ENCODE measurements around the gene RAB26. TPM values are rescaled to one million over a fixed set of nuclear protein-coding genes. Genes with fewer than 3 reads are reported as not detected.
A peak's percentile ranks its signal among the peaks of the same experiment; 100 is the strongest.

Gene RAB26
- total and polyA plus RNA-seq, 5 experiments from 2014 or later = 0.27 to 1.2 (median 0.94) TPM; not detected in 2

DNA sequence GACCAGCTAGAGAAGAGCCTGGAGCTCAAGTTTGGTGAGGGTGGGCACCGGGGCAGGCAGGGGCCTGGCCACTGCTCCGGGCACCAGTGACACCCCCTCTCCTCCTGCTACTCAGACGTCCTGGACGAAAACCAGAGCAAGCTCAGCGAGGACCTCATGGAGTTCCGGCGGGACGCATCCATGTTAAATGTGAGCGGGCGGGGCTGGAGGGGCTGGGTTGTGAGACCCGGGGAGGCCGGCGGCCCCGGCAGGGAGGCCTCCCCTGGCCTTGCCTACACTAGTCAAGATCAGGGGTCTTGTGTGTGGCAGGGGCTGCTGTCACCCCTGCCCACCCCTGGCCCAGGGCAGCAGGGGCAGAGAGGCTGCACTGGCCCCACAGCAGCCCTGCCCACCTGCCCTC is 24.9 kb downstream of the RAB26 start:
- DNase-seq (no peak), ATAC-seq (no peak)
- Mint-ChIP-seq H3K9me3 (no peaks in the 10 kb centered on the region), H3K27ac (no peak overlapping the region), H3K36me3 (peaks cover 0 to 18% (median 1%) of the 10 kb centered on the region in 3 donors), H3K27me3 (no peaks in the 10 kb centered on the region), H3K4me3 (no peak overlapping the region), H3K4me1 (no peaks in the 10 kb centered on the region)
- POLR2A ChIA-PET = no interaction called here

- Mint-ChIP-seq H3K27ac (no peak overlapping the region), H3K36me3 (peaks cover 0 to 18% (median 1%) of the 10 kb centered on the region in 3 donors), H3K27me3 (no peaks in the 10 kb centered on the region), H3K4me1 (no peaks in the 10 kb centered on the region), H3K4me3 (no peak overlapping the region), H3K9me3 (no peaks in the 10 kb centered on the region)
- DNase-seq = no peak
- POLR2A ChIA-PET = interaction anchor here (1.2 kb wide), 1 partner anchor 19 kb away, joined by 3 read pairs; the partner anchor contains the start of gene TRAF7
- no peak for ATAC-seq
These were observed 25.5 kb downstream of the RAB26 start for GRCh38 chr16:2173916-2174315.

DNA sequence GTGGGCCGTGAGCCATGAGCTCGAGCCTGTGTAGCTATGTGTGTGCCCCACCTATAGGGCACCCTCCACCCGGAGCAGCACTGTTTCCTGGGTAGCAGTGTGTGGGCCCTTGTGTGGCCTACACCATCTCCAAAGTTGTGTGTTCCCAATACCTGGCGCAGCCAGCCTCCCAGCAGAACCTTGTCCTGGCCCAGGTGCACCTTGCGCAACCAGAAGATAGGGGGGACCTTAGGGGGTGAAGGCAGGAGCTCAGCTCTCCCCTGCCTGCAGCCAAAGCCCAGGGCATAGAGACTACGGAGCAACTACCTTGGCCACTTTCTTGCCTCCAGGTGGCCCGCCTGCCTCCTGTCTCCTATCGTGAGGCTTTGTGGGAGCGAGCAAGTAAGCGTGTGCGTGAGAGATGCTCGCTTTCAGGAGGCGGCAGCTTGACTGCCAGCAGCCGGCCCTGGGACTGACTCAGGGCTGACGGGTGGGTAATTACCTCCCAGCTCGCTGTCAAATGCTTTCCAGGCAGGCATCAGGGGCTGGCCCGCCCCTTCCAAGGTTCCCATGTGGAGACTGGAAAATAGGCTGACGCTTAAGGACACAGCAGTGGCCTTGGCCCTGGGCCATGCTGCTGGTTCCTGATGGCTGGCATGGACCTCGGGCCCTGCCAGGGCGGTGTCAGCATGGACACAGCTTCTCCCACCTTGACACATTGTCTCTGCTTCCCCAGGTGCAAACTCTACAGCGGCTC is 26.1 kb downstream of the RAB26 start:
- H3K4me1 Mint-ChIP-seq = no peaks in the 10 kb centered on the region

GRCh38 chr16:2175454-2175853 is 27.0 kb downstream of the RAB26 start:
- POLR2A ChIA-PET = no interaction called here
- no peaks in the 10 kb centered on the region for H3K4me1 Mint-ChIP-seq
- H3K27ac Mint-ChIP-seq = peak overlapping the region in 1 of 10 donors; percentile 29
- no peak overlapping the region for H3K4me3 Mint-ChIP-seq
- DNase-seq (no peak), ATAC-seq (no peak)
- H3K36me3 Mint-ChIP-seq = peaks cover 0 to 18% (median 1%) of the 10 kb centered on the region in 3 donors
- no peaks in the 10 kb centered on the region for H3K27me3 Mint-ChIP-seq
- no peaks in the 10 kb centered on the region for H3K9me3 Mint-ChIP-seq

More for the DNA sequence above, 26.1 kb downstream of the RAB26 start:
- no peak overlapping the region for H3K4me3 Mint-ChIP-seq
- H3K36me3 Mint-ChIP-seq = peaks cover 0 to 18% (median 1%) of the 10 kb centered on the region in 3 donors
- H3K27me3 Mint-ChIP-seq = no peaks in the 10 kb centered on the region
- ATAC-seq (no peak), DNase-seq (no peak)
- no peak overlapping the region for H3K27ac Mint-ChIP-seq
- H3K9me3 Mint-ChIP-seq = no peaks in the 10 kb centered on the region
- POLR2A ChIA-PET = interaction anchor here (1.2 kb wide), 1 partner anchor 19 kb away, joined by 3 read pairs; the partner anchor contains the start of gene TRAF7

DNA sequence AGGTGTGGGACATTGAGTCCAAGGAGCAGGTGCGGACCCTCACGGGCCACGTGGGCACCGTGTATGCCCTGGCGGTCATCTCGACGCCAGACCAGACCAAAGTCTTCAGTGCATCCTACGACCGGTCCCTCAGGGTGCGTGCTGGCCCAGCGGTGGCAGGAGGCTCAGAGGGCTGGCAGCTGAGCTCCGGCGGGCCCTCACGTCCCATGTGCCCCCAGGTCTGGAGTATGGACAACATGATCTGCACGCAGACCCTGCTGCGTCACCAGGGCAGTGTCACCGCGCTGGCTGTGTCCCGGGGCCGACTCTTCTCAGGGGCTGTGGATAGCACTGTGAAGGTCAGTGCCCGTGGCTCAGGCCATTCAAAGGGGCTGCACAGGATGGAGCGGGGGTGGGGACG is 27.6 kb downstream of the RAB26 start:
- Mint-ChIP-seq H3K27ac (no peak overlapping the region), H3K27me3 (no peaks in the 10 kb centered on the region), H3K4me3 (no peak overlapping the region), H3K4me1 (no peaks in the 10 kb centered on the region), H3K9me3 (no peaks in the 10 kb centered on the region), H3K36me3 (peaks cover 0 to 18% (median 1%) of the 10 kb centered on the region in 3 donors)
- POLR2A ChIA-PET = no interaction called here
- no peak for DNase-seq
- no peak for ATAC-seq

GRCh38 chr16:2177101-2177500 is 28.7 kb downstream of the RAB26 start:
- DNase-seq (no peak), ATAC-seq (no peak)
- Mint-ChIP-seq H3K4me3 (no peak overlapping the region), H3K9me3 (no peaks in the 10 kb centered on the region), H3K4me1 (peaks cover 0 to 3% (median 0%) of the 10 kb centered on the region in 4 donors), H3K27ac (no peak overlapping the region), H3K36me3 (peaks cover 0 to 18% (median 1%) of the 10 kb centered on the region in 3 donors), H3K27me3 (no peaks in the 10 kb centered on the region)
- POLR2A ChIA-PET = no interaction called here

DNA sequence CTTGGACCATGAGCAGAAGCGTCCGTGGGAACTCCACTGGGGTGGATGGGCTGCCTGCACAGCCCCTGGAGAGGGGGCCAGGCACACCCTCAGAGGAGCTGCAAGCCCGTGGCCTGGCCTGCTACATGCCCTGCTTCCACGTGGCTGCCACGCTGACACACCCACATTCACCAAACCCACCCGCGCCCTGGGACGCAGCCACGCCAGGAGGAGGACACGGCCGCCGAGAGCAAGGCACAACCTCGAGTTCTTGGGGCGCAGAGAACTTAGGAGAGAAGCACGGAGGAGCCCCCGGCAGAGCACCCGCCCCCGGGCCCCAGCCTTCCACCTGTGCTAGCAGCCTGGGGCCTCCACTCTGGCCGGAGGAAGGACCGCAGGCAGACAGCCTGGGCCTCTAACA is 29.1 kb downstream of the RAB26 start:
- Mint-ChIP-seq H3K27me3 (no peaks in the 10 kb centered on the region), H3K36me3 (peaks cover 0 to 18% (median 1%) of the 10 kb centered on the region in 3 donors), H3K4me3 (no peak overlapping the region), H3K27ac (no peak overlapping the region), H3K9me3 (no peaks in the 10 kb centered on the region), H3K4me1 (peaks cover 0 to 6% (median under 1%) of the 10 kb centered on the region in 4 donors)
- POLR2A ChIA-PET = no interaction called here
- ATAC-seq (no peak), DNase-seq (no peak)

DNA sequence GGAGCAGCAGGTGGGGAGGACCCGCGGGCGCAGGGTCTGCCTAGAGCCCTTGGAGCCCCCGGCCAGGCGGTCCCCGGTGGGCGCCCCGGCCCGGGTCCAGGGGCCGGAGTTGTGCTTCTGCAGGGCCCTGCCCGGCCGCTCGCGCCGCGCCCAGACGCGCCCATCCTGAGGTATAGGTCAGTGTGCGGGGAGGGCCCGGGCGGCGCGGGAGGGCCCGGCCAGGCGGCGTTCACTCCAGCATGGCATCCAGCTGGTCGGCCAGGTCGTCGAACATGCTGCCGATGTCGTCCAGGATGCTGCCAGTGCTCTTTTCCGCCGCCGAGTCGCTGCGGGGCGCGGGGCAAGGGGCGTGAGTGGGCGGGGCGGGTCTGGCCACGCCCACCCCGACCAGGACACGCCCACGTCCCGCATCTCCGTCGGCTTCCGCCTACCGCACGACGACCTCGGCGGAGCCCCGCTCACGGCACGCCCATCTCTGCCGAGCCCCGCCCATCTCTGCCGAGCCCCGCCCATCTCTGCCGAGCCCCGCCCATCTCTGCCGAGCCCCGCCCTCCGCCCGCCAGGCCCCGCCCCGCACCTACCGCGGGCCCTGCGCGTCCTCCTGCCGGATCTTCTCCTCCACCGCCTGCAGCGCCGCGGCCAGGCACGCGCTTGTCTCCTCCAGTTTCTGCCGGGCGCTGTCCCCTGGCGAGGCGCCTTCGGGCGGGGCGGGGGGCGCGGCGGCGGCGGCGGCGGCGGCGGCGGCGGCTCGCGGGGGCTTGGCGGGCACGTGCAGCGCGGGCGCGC is 30.1 kb downstream of the RAB26 start:
- H3K4me3 Mint-ChIP-seq = no peak overlapping the region

GRCh38 chr16:2179107-2179501 is 30.7 kb downstream of the RAB26 start:
- Mint-ChIP-seq H3K27me3 (no peaks in the 10 kb centered on the region), H3K4me3 (no peak overlapping the region), H3K9me3 (no peaks in the 10 kb centered on the region), H3K4me1 (peaks cover 0 to 6% (median under 1%) of the 10 kb centered on the region in 4 donors), H3K27ac (no peak overlapping the region), H3K36me3 (peaks cover 0 to 13% (median 1%) of the 10 kb centered on the region in 3 donors)
- no peak for DNase-seq
- ATAC-seq = peak; percentile 9 to 20
- POLR2A ChIA-PET = no interaction called here

More for the DNA sequence above, 30.1 kb downstream of the RAB26 start:
- Mint-ChIP-seq H3K27ac (no peak overlapping the region), H3K27me3 (no peaks in the 10 kb centered on the region), H3K9me3 (no peaks in the 10 kb centered on the region), H3K36me3 (peaks cover 0 to 16% (median 1%) of the 10 kb centered on the region in 3 donors), H3K4me1 (peaks cover 0 to 6% (median under 1%) of the 10 kb centered on the region in 4 donors)
- POLR2A ChIA-PET = no interaction called here
- ATAC-seq = peak; percentile 80 to 84
- DNase-seq = peak in 8 of 10 donors; percentile 18 to 45 (median 31)

DNA sequence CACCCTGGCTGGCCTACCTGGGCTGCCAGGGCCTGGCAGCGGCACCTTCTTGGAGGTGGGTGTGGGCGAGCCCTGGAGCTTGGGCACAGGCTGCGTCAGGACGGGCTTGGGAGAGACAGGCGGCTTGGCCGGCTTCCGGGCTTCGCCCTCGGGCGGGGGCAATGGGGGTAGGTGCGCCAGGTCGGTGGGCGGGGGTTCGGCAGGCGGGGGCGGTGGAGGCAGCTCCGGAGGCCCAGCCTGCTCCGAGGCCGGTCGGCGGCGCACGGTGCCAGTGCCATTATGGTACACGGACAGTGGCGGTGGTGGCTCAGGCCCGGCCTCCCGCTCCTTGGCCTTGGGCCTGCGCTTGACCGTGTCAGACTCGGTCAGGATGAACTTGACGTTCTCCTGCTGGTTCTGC is 31.2 kb downstream of the RAB26 start:
- ATAC-seq (no peak), DNase-seq (no peak)
- no peak overlapping the region for H3K27ac Mint-ChIP-seq
- peaks cover 0 to 12% (median 1%) of the 10 kb centered on the region in 3 donors for H3K36me3 Mint-ChIP-seq
- peaks cover 0 to 1% (median 0%) of the 10 kb centered on the region in 5 donors for H3K27me3 Mint-ChIP-seq
- no peaks in the 10 kb centered on the region for H3K9me3 Mint-ChIP-seq
- no peak overlapping the region for H3K4me3 Mint-ChIP-seq
- POLR2A ChIA-PET = no interaction called here
- peaks cover 0 to 6% (median under 1%) of the 10 kb centered on the region in 4 donors for H3K4me1 Mint-ChIP-seq

DNA sequence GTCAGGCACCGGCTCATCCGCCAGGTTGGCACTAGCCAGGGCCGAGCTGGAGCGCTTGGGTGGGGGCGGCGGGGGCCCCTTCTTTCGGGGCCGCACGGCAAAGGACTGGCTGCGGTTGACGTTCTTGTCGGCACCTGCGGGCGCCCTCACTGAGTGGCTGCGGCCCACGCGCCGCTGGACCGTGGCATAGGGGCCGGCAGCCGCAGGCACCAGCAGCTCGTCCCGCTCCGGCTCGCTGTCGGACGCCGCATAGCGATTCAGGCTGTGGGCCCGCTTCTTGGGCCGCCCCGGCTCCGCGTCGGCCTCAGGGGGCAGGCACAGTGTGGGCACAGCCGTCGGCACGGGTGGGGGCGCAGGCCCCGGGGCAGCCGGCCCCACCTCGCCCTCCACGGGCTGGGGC is 32.0 kb downstream of the RAB26 start:
- Mint-ChIP-seq H3K4me1 (peaks cover 0 to 6% (median under 1%) of the 10 kb centered on the region in 4 donors), H3K27me3 (peaks cover 0 to 1% (median 0%) of the 10 kb centered on the region in 5 donors), H3K36me3 (peaks cover 0 to 6% (median 1%) of the 10 kb centered on the region in 3 donors), H3K27ac (no peak overlapping the region), H3K9me3 (no peaks in the 10 kb centered on the region), H3K4me3 (no peak overlapping the region)
- DNase-seq (no peak), ATAC-seq (no peak)
- POLR2A ChIA-PET = no interaction called here

- peaks cover 0 to 1% (median 0%) of the 10 kb centered on the region in 5 donors for H3K27me3 Mint-ChIP-seq
- no peak overlapping the region for H3K4me3 Mint-ChIP-seq
- POLR2A ChIA-PET = interaction anchor here (0.6 kb wide), 1 partner anchor 11 kb away, joined by 3 read pairs; no protein-coding TSS in a partner anchor
- no peaks in the 10 kb centered on the region for H3K36me3 Mint-ChIP-seq
- H3K9me3 Mint-ChIP-seq = no peaks in the 10 kb centered on the region
- H3K27ac Mint-ChIP-seq = no peak overlapping the region
- peaks cover 0 to 6% (median under 1%) of the 10 kb centered on the region in 4 donors for H3K4me1 Mint-ChIP-seq
- DNase-seq (no peak), ATAC-seq (no peak)
These were observed 32.8 kb downstream of the RAB26 start for GRCh38 chr16:2180962-2181923.

All from naive thymus-derived CD8-positive, alpha-beta T cell (primary cell).